IMR-90 (cell line): ENCODE measurements around the gene ERCC5. TPM values are rescaled to one million over a fixed set of nuclear protein-coding genes. Genes with fewer than 3 reads are reported as not detected.

Experiments used
- ATAC-seq: fragments of 200-7000 bp; cut with Tn5 transposase; 2 replicates; pipeline ENCODE4 v1.9.1; 2020; ENCODE audit warnings: low read depth, mild to moderate bottlenecking, moderate library complexity
- BruUV-seq: library from RNA; stranded (reverse); fragments of 400-500 nt; replicated peaks from 2 replicates; lab custom pipeline; 2021; lab: Mats Ljungman, UMichigan
- CTCF ChIA-PET: fragments of 300-600 bp; formaldehyde crosslinking; extraction: SDS; loops from one replicate; lab custom pipeline; 2021; ENCODE audit warnings: antibody characterized with exemption; lab: Yijun Ruan, JAX
- POLR2A ChIA-PET: fragments of 300-600 bp; sonication (Branson Sonifier 250); formaldehyde crosslinking; loops from one replicate; lab custom pipeline; 2022; ENCODE audit warnings: antibody characterized with exemption; ENCODE audit not compliant: unreplicated experiment; lab: Charles Lee
- DNase-seq: peaks from one replicate; pipeline ENCODE4 v3.0.0; 2013
- H2AFZ ChIP-seq: replicated peaks from 2 replicates; pipeline ENCODE3; 2013; ENCODE audit warnings: low read length, mild to moderate bottlenecking; ENCODE audit not compliant: poor library complexity
- H2AK5ac ChIP-seq: 2 replicates; pipeline ENCODE4 v1.6.1; 2013; ENCODE audit warnings: low read depth, low read length, inconsistent platforms
- H2AK9ac ChIP-seq: replicated peaks from 2 replicates; pipeline ENCODE3; 2013; ENCODE audit warnings: mild to moderate bottlenecking, low read depth, low read length, moderate library complexity; ENCODE audit not compliant: poor library complexity
- H2BK120ac ChIP-seq: 2 replicates; pipeline ENCODE4 v1.6.1; 2013; ENCODE audit warnings: low read depth, low read length, inconsistent platforms
- H2BK15ac ChIP-seq: 3 replicates; pipeline ENCODE4 v1.6.1; 2013; ENCODE audit warnings: low read depth, low read length, inconsistent platforms
- H2BK20ac ChIP-seq: 2 replicates; pipeline ENCODE4 v1.6.1; 2013; ENCODE audit warnings: low read depth, mild to moderate bottlenecking, inconsistent platforms, low read length, moderate library complexity
- H2BK5ac ChIP-seq: 2 replicates; pipeline ENCODE4 v1.6.1; 2013; ENCODE audit warnings: mild to moderate bottlenecking, low read depth, low read length, inconsistent platforms; ENCODE audit not compliant: poor library complexity, severe bottlenecking
- H3K14ac ChIP-seq: replicated peaks from 2 replicates; pipeline ENCODE4 v1.6.1; 2013; ENCODE audit warnings: low read depth, low read length, inconsistent platforms
- H3K18ac ChIP-seq: 2 replicates; pipeline ENCODE4 v1.6.1; 2013; ENCODE audit warnings: low read depth, low read length, control low read depth
- H3K23ac ChIP-seq: 2 replicates; pipeline ENCODE4 v1.6.1; 2013; ENCODE audit warnings: low read depth, low read length, inconsistent platforms
- H3K27ac ChIP-seq: 2 replicates; pipeline ENCODE4 v1.5.1; 2013; ENCODE audit warnings: mild to moderate bottlenecking, control low read depth, low read length; ENCODE audit not compliant: insufficient read depth
- H3K27me3 ChIP-seq: 2 replicates; pipeline ENCODE4 v1.6.1; 2013; ENCODE audit warnings: low read length; ENCODE audit not compliant: control insufficient read depth, insufficient read depth
- H3K36me3 ChIP-seq: 2 replicates; pipeline ENCODE4 v1.6.1; 2013; ENCODE audit warnings: low read length, mixed read lengths; ENCODE audit not compliant: control insufficient read depth, insufficient read depth
- H3K4ac ChIP-seq: 2 replicates; pipeline ENCODE4 v1.6.1; 2013; ENCODE audit warnings: low read depth, low read length, inconsistent platforms
- H3K4me1 ChIP-seq: 2 replicates; pipeline ENCODE4 v1.6.1; 2013; ENCODE audit warnings: low read length, mixed read lengths; ENCODE audit not compliant: control insufficient read depth, insufficient read depth
- H3K4me2 ChIP-seq: 2 replicates; pipeline ENCODE4 v1.6.1; 2013; ENCODE audit warnings: low read depth, mild to moderate bottlenecking, control low read depth, low read length, moderate library complexity
- H3K4me3 ChIP-seq: 2 replicates; pipeline ENCODE4 v1.5.1; 2013; ENCODE audit warnings: low read depth, mild to moderate bottlenecking, control low read depth, low read length, moderate library complexity; ENCODE audit not compliant: insufficient read depth
- H3K56ac ChIP-seq: 2 replicates; pipeline ENCODE4 v1.6.1; 2013; ENCODE audit warnings: low read length, inconsistent platforms; ENCODE audit not compliant: insufficient read depth; ENCODE audit errors: extremely low read depth
- H3K79me1 ChIP-seq, 2 experiments: 2 replicates each; pipeline ENCODE4 v1.6.1; 2013; ENCODE audit warnings: low read length in 2 of 2, inconsistent platforms in 1 of 2, low read depth in 1 of 2
- H3K9ac ChIP-seq: 2 replicates; pipeline ENCODE4 v1.6.1; 2013; ENCODE audit warnings: low read depth, low read length, control low read depth
- H3K9me1 ChIP-seq: 2 replicates; pipeline ENCODE4 v1.6.1; 2013; ENCODE audit warnings: low read length, inconsistent platforms; ENCODE audit not compliant: insufficient read depth
- H3K9me3 ChIP-seq: 2 replicates; pipeline ENCODE4 v1.6.1; 2013; ENCODE audit warnings: low read length; ENCODE audit not compliant: control insufficient read depth, insufficient read depth
- H4K20me1 ChIP-seq: 2 replicates; pipeline ENCODE4 v1.6.1; 2013; ENCODE audit warnings: low read length, inconsistent platforms; ENCODE audit not compliant: insufficient read depth
- H4K5ac ChIP-seq: 2 replicates; pipeline ENCODE4 v1.6.1; 2013; ENCODE audit warnings: mild to moderate bottlenecking, low read depth, low read length, control low read depth
- H4K8ac ChIP-seq, 2 experiments: 2 replicates each; pipeline ENCODE4 v1.6.1; 2013; ENCODE audit warnings: low read depth in 2 of 2, low read length in 2 of 2, control low read depth in 1 of 2, inconsistent platforms in 1 of 2
- H4K91ac ChIP-seq: 2 replicates; pipeline ENCODE4 v1.6.1; 2013; ENCODE audit warnings: low read depth, low read length, inconsistent platforms; ENCODE audit not compliant: insufficient read depth
- BHLHE40 ChIP-seq: fragments of 150-350 bp; IDR thresholded peaks from 2 replicates; pipeline ENCODE4 v1.6.1; 2016; ENCODE audit warnings: mild to moderate bottlenecking, low read depth, low read length
- CHD1 ChIP-seq: IDR thresholded peaks from 2 replicates; pipeline ENCODE4 v1.6.1; 2012; ENCODE audit warnings: low read depth, low read length, improper control_type of control experiment
- CTCF ChIP-seq: conservative IDR thresholded peaks from 2 replicates; pipeline ENCODE4 v1.5.1; 2012; ENCODE audit warnings: mild to moderate bottlenecking, low read depth, low read length, improper control_type of control experiment
- MAZ ChIP-seq: IDR thresholded peaks from 2 replicates; pipeline ENCODE4 v1.6.1; 2012; ENCODE audit warnings: low read depth, mild to moderate bottlenecking, low read length, improper control_type of control experiment, moderate library complexity, borderline replicate concordance
- RFX5 ChIP-seq: IDR thresholded peaks from 2 replicates; pipeline ENCODE4 v1.8.0; 2012; ENCODE audit warnings: low read depth, mild to moderate bottlenecking, low read length, moderate library complexity
- WGBS, 2 experiments: methylation state at CpG; one replicate each; pipeline versions ENCODE4 v1.1.5 to v1.1.7; 2013; ENCODE audit warnings: missing lambda C conversion rate in 2 of 2; ENCODE audit not compliant: insufficient read length in 1 of 2; ENCODE audit errors: extremely low coverage in 2 of 2; 5-methylcytosine and 5-hydroxymethylcytosine counted together
- dilution Hi-C: fragments of 300-500 bp; cut with HindIII; formaldehyde crosslinking; loops from one replicate; pipeline ENCODE4 v1.14.3; 2018; ENCODE audit warnings: low sequenced_read_pairs; ENCODE audit not compliant: unreplicated experiment
- in situ Hi-C: fragments of 300-500 bp; cut with MboI; formaldehyde crosslinking; loops from 3 replicates; pipeline ENCODE4 v1.14.3; 2019; ENCODE audit warnings: low sequenced_read_pairs, inconsistent platforms, mixed read lengths
- intact Hi-C: fragments of 100-400 bp; cut with micrococcal nuclease; formaldehyde crosslinking; loops from 2 replicates; pipeline ENCODE4 v1.10.0; 2022
- polyA plus RNA-seq, 3 experiments: library from polyadenylated mRNA; depleted of rRNA; stranded (reverse); fragments of >200 nt; gene quantifications; 2 replicates each; pipeline ENCODE4 v1.2.3, GENCODE V29; 2012; ENCODE audit warnings: low replicate concordance in 1 of 3
- total RNA-seq: library from RNA; depleted of rRNA; stranded (reverse); fragments of >200 nt; gene quantifications from 2 replicates; pipeline ENCODE4 v1.2.3, GENCODE V29; 2012

The ERCC5 gene
- total and polyA plus RNA-seq, 2 of the 4 experiments (the other 2 are of a cell fraction): 29.7 to 34.4 TPM

GRCh38 chr13:102848956-102849355, 3.1 kb downstream of the ERCC5 start (continued):
- TF ChIP-seq BHLHE40 (no peak), CTCF (no peak), RFX5 (no peak)

- H4K91ac ChIP-seq: no peak overlapping the region
- H3K14ac ChIP-seq: no peak overlapping the region
- H2AFZ ChIP-seq: no peak overlapping the region
- H2BK15ac ChIP-seq: no peak overlapping the region
- no TSS peak for BruUV-seq
- peaks cover 22% of the 10 kb centered on the region for H3K36me3 ChIP-seq
- peaks cover 10 to 17% of the 10 kb centered on the region in 2 experiments for H3K79me1 ChIP-seq
- no peak overlapping the region for H4K8ac ChIP-seq
- ATAC-seq (no peak), DNase-seq (no peak)
- H3K4me2 ChIP-seq: no peak overlapping the region
- H3K23ac ChIP-seq: no peak overlapping the region
- no peak overlapping the region for H2BK20ac ChIP-seq
- H3K4me1 ChIP-seq: peaks cover 3% of the 10 kb centered on the region
- TF ChIP-seq CHD1: no peak
- no peak for TF ChIP-seq MAZ
- ChIA-PET CTCF (no interaction called here), POLR2A (no interaction called here)
- H3K18ac ChIP-seq: no peak overlapping the region
- no peaks in the 10 kb centered on the region for H3K27me3 ChIP-seq
- no peak overlapping the region for H2BK120ac ChIP-seq
- H2AK9ac ChIP-seq: no peak overlapping the region
- no peak overlapping the region for H3K27ac ChIP-seq
- H4K5ac ChIP-seq: no peak overlapping the region
- no peak overlapping the region for H3K9ac ChIP-seq
- H3K9me3 ChIP-seq: no peaks in the 10 kb centered on the region
- H3K4me3 ChIP-seq: no peak overlapping the region
- intact Hi-C loops (no loop called here), dilution Hi-C loops (no loop called here), in situ Hi-C loops (loop anchor here (5.0 kb wide), 1 partner anchor 275 kb away; no protein-coding TSS in a partner anchor)
- no peaks in the 10 kb centered on the region for H3K9me1 ChIP-seq
- no peak overlapping the region for H3K4ac ChIP-seq
- peaks cover 8% of the 10 kb centered on the region; the same call in 1 of the 2 replicates for H4K20me1 ChIP-seq
- 100% methylated on average over 1 of the region's 3 CpGs; no CpG with 5 or more reads in 1 of the 2 experiments for WGBS, 2 experiments
- no peak overlapping the region for H2AK5ac ChIP-seq
- no peak overlapping the region for H3K56ac ChIP-seq
- no peak overlapping the region for H2BK5ac ChIP-seq
These were observed 6.7 kb downstream of the ERCC5 start for GRCh38 chr13:102852556-102852955.
